ENCODE data around the gene SWT1.

Gene SWT1

GRCh38 chr1:185267301-185267700 lies 110.3 kb downstream of the SWT1 start:
- no peak for TF ChIP-seq CTCF (IDR thresholded peaks at IDR 0.05; ENCODE audit: control insufficient read depth, insufficient read depth, low read depth, low read length, missing control alignments)
- H3K4me3 ChIP-seq (ENCODE audit: control insufficient read depth, low read depth, low read length) = no peak overlapping the region
- DNase-seq (ENCODE audit: low read depth) = no peak

GRCh38 chr1:185267701-185268100 lies 110.7 kb downstream of the SWT1 start:
- no peak for TF ChIP-seq CTCF (IDR thresholded peaks at IDR 0.05; ENCODE audit: control insufficient read depth, insufficient read depth, low read depth, low read length, missing control alignments)
- no peak for DNase-seq (ENCODE audit: low read depth)
- H3K4me3 ChIP-seq (ENCODE audit: control insufficient read depth, low read depth, low read length) = no peak overlapping the region

- TF ChIP-seq CTCF (IDR thresholded peaks at IDR 0.05; ENCODE audit: control insufficient read depth, insufficient read depth, low read depth, low read length, missing control alignments) = no peak
- no peak for DNase-seq (ENCODE audit: low read depth)
- H3K4me3 ChIP-seq (ENCODE audit: control insufficient read depth, low read depth, low read length) = no peak overlapping the region
Measured at GRCh38 chr1:185268352-185268751, 111.4 kb downstream of the SWT1 start.

- H3K4me3 ChIP-seq (ENCODE audit: control insufficient read depth, low read depth, low read length) = no peak overlapping the region
- no peak for TF ChIP-seq CTCF (IDR thresholded peaks at IDR 0.05; ENCODE audit: control insufficient read depth, insufficient read depth, low read depth, low read length, missing control alignments)
- no peak for DNase-seq (ENCODE audit: low read depth)
Measured at GRCh38 chr1:185271921-185272320, 115.0 kb downstream of the SWT1 start.

GRCh38 chr1:185279571-185279970 lies 122.6 kb downstream of the SWT1 start:
- H3K4me3 ChIP-seq (ENCODE audit: control insufficient read depth, low read depth, low read length) = no peak overlapping the region
- no peak for DNase-seq (ENCODE audit: low read depth)
- TF ChIP-seq CTCF (IDR thresholded peaks at IDR 0.05; ENCODE audit: control insufficient read depth, insufficient read depth, low read depth, low read length, missing control alignments) = no peak

- H3K4me3 ChIP-seq (ENCODE audit: control insufficient read depth, low read depth, low read length) = no peak overlapping the region
- no peak for DNase-seq (ENCODE audit: low read depth)
- TF ChIP-seq CTCF (IDR thresholded peaks at IDR 0.05; ENCODE audit: control insufficient read depth, insufficient read depth, low read depth, low read length, missing control alignments) = no peak
Measured at GRCh38 chr1:185280589-185280988, 123.6 kb downstream of the SWT1 start.

- no peak overlapping the region for H3K4me3 ChIP-seq (ENCODE audit: control insufficient read depth, low read depth, low read length)
- DNase-seq (ENCODE audit: low read depth) = no peak
- TF ChIP-seq CTCF (IDR thresholded peaks at IDR 0.05; ENCODE audit: control insufficient read depth, insufficient read depth, low read depth, low read length, missing control alignments) = no peak
Measured at GRCh38 chr1:185281245-185281644, 124.3 kb downstream of the SWT1 start.
